Measurements from ENCODE around the gene SBNO2. TPM values are rescaled to one million over a fixed set of nuclear protein-coding genes. Genes with fewer than 3 reads are reported as not detected.
A peak's percentile ranks its signal among the peaks of the same experiment; 100 is the strongest.
"Not testable (repeated sequence)": the region's sequence is repeated elsewhere in the genome, so short reads cannot be mapped to it uniquely, and the experiment has no call there.

The SBNO2 gene
- polyA plus RNA-seq, 4 donors = 11.8 to 23.5 (median 14.0) TPM

- DNase-seq (ENCODE audit: low read depth in 4 of 4, low spot score in 3 of 4) = no peak
Measured at GRCh38 chr19:1138121-1138520, 35.9 kb downstream of the SBNO2 start.

- no peak for DNase-seq (ENCODE audit: low read depth in 4 of 4, low spot score in 3 of 4)
Measured at GRCh38 chr19:1136621-1137317, 37.3 kb downstream of the SBNO2 start.

GRCh38 chr19:1136201-1136600 lies 37.9 kb downstream of the SBNO2 start:
- DNase-seq (ENCODE audit: low read depth in 4 of 4, low spot score in 3 of 4) = no peak

- no peak for DNase-seq (ENCODE audit: low read depth in 4 of 4, low spot score in 3 of 4)
Measured at GRCh38 chr19:1135454-1135853, 38.6 kb downstream of the SBNO2 start.

- no peak for DNase-seq (ENCODE audit: low read depth in 4 of 4, low spot score in 3 of 4)
Measured at GRCh38 chr19:1134431-1134830, 39.6 kb downstream of the SBNO2 start.

GRCh38 chr19:1133471-1133929 lies 40.6 kb downstream of the SBNO2 start:
- no peak for DNase-seq (ENCODE audit: low read depth in 4 of 4, low spot score in 3 of 4)

- no peak for DNase-seq (ENCODE audit: low read depth in 4 of 4, low spot score in 3 of 4)
Measured at GRCh38 chr19:1132552-1133383, 41.3 kb downstream of the SBNO2 start.

GRCh38 chr19:1131718-1132551 lies 42.1 kb downstream of the SBNO2 start:
- DNase-seq (ENCODE audit: low read depth in 4 of 4, low spot score in 3 of 4) = peak in 1 of 4 donors; percentile 58

GRCh38 chr19:1130771-1131717 lies 43.0 kb downstream of the SBNO2 start:
- no peak for DNase-seq (ENCODE audit: low read depth in 4 of 4, low spot score in 3 of 4)

- no peak for DNase-seq (ENCODE audit: low read depth in 4 of 4, low spot score in 3 of 4)
Measured at GRCh38 chr19:1129535-1129934, 44.5 kb downstream of the SBNO2 start.

GRCh38 chr19:1129084-1129483 lies 45.0 kb downstream of the SBNO2 start:
- DNase-seq (ENCODE audit: low read depth in 4 of 4, low spot score in 3 of 4) = not testable (repeated sequence)

- no peak for DNase-seq (ENCODE audit: low read depth in 4 of 4, low spot score in 3 of 4)
Measured at GRCh38 chr19:1128106-1128505, 46.0 kb downstream of the SBNO2 start.

GRCh38 chr19:1126984-1127760 lies 46.9 kb downstream of the SBNO2 start:
- DNase-seq (ENCODE audit: low read depth in 4 of 4, low spot score in 3 of 4) = no peak

- DNase-seq (ENCODE audit: low read depth in 4 of 4, low spot score in 3 of 4) = no peak
Measured at GRCh38 chr19:1125601-1126467, 48.2 kb downstream of the SBNO2 start.

GRCh38 chr19:1123885-1124677 lies 50.0 kb downstream of the SBNO2 start:
- no peak for DNase-seq (ENCODE audit: low read depth in 4 of 4, low spot score in 3 of 4)

- DNase-seq (ENCODE audit: low read depth in 4 of 4, low spot score in 3 of 4) = no peak
Measured at GRCh38 chr19:1123381-1123780, 50.7 kb downstream of the SBNO2 start.

GRCh38 chr19:1122972-1123363 lies 51.1 kb downstream of the SBNO2 start:
- no peak for DNase-seq (ENCODE audit: low read depth in 4 of 4, low spot score in 3 of 4)
